GM13976 (cell line): ENCODE measurements around the gene HDAC1.

ENCODE experiments used
- DNase-seq: peaks from one replicate; pipeline ENCODE4 v3.0.0; 2012; ENCODE audit warnings: low spot score
- in situ Hi-C: fragments of 300-500 bp; cut with MboI; formaldehyde crosslinking; loops from one replicate; pipeline ENCODE4 v1.12.0; 2022; ENCODE audit warnings: low sequenced_read_pairs, mixed read lengths, inconsistent platforms; ENCODE audit not compliant: unreplicated experiment
- TF ChIP-seq, protein P1 (sequence below): IDR thresholded peaks from 2 replicates; pipeline ENCODE4 v1.5.1; 2012; ENCODE audit warnings: borderline replicate concordance, mild to moderate bottlenecking; ENCODE audit not compliant: insufficient read depth; ENCODE audit errors: extremely low read depth, missing control alignments, control extremely low read depth

The HDAC1 gene

GRCh38 chr1:32309960-32310359 lies 18.1 kb downstream of the HDAC1 start:
- in situ Hi-C loops: no loop called here
- DNase-seq: no peak
- TF ChIP-seq, protein P1, sequence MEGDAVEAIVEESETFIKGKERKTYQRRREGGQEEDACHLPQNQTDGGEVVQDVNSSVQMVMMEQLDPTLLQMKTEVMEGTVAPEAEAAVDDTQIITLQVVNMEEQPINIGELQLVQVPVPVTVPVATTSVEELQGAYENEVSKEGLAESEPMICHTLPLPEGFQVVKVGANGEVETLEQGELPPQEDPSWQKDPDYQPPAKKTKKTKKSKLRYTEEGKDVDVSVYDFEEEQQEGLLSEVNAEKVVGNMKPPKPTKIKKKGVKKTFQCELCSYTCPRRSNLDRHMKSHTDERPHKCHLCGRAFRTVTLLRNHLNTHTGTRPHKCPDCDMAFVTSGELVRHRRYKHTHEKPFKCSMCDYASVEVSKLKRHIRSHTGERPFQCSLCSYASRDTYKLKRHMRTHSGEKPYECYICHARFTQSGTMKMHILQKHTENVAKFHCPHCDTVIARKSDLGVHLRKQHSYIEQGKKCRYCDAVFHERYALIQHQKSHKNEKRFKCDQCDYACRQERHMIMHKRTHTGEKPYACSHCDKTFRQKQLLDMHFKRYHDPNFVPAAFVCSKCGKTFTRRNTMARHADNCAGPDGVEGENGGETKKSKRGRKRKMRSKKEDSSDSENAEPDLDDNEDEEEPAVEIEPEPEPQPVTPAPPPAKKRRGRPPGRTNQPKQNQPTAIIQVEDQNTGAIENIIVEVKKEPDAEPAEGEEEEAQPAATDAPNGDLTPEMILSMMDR: no peak

- in situ Hi-C loops: no loop called here
- TF ChIP-seq, protein P1: no peak
- DNase-seq: no peak
These were observed 20.0 kb downstream of the HDAC1 start for GRCh38 chr1:32311709-32312393.

GRCh38 chr1:32316903-32317277 lies 25.0 kb downstream of the HDAC1 start:
- in situ Hi-C loops: no loop called here
- no peak for DNase-seq
- TF ChIP-seq, protein P1: no peak

GRCh38 chr1:32318127-32318869 lies 26.4 kb downstream of the HDAC1 start:
- TF ChIP-seq, protein P1: no peak
- in situ Hi-C loops: no loop called here
- DNase-seq: no peak

DNA sequence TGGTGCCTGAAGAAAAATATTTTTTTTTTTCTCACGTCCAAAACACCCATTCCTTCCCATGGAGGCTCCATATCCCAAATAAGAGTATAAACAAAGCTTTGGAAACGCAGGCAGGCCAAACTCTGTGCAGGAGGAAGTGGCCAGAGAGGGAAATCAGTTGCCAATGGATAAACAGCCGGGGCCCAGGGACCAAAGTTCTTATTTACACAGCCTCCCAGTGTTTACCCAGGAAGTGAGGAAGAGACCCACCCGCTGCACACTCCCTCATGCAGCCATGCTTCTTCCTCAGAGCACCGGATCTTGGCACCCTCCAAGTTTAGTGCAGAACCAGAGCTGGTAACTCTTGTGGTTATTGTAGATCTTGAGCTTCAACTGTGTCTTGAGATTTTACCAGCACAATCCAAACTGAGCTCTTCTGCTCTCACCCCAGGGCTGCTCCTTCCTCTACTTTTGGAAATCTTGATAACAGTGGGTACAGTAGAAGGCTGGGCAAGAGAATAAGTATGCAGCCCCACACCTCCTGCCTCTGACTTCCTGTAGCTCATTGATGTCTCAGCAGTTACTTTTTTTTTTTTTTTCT lies 29.9 kb downstream of the HDAC1 start:
- no peak for DNase-seq
- in situ Hi-C loops: no loop called here
- TF ChIP-seq, protein P1: no peak

DNA sequence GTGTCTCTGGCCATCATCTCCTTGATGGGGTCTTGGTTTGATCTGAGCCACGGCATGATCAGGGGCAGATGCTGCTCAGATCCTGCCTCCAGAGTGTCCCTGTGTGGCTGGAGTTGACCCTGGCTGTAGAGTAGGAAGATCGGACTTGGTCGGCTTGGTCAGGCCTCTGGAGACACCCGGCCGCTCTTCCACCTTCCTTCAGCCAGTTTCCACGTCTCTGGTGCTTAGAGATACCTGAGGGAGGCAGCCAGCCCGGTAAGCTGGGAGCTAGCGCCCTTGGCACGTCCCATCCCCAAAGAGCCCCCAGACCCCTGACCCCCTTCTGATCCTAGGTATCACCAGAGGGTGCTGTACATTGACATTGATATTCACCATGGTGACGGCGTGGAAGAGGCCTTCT lies 35.3 kb downstream of the HDAC1 start:
- DNase-seq: no peak
- in situ Hi-C loops: no loop called here
- TF ChIP-seq, protein P1: no peak
